ENCODE measurements around the gene NUDT8.
"Not testable (repeated sequence)": the region's sequence is repeated elsewhere in the genome, so short reads cannot be mapped to it uniquely, and the experiment has no call there.

Gene NUDT8

DNA sequence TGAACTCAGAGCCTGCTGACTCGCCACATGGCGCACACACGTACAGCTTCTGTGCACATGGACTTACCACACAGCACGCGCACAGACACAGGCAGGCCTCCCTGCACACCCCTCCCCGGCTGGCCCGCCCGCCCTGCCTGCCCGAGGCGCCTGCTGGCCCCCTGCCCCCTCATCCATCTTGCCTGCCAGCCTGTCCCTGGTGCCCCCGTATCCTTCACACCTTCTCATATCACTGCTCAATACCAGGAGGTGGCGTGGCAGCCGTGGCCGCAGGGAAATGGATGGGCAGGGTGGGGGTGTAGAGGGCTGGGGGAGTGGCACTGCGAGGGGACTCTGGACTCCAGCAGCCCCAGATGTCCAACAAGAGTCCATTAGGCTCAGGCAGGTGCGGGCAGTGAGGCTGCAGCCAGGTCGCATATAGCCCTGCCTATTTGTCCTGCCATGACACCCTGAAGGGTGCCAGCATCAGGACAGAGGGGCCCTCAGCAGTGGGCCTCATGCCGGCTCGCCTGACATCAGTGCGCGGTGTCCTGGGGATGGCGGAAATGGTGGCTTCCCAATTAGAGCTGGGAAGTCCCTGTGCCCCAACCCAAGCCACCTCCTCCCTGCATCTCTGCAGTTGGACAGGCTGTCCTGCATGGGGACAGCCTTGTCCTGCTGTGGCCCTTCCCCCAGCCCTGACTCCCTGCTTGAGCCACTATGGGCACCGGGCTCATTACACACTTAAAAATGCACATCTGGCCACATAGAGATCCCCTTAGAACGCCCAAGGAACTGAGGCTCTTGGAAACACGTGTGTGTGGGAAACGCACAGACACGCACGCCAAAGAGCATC lies 11.8 kb upstream of the NUDT8 start:
- DNase-seq: no peak

DNA sequence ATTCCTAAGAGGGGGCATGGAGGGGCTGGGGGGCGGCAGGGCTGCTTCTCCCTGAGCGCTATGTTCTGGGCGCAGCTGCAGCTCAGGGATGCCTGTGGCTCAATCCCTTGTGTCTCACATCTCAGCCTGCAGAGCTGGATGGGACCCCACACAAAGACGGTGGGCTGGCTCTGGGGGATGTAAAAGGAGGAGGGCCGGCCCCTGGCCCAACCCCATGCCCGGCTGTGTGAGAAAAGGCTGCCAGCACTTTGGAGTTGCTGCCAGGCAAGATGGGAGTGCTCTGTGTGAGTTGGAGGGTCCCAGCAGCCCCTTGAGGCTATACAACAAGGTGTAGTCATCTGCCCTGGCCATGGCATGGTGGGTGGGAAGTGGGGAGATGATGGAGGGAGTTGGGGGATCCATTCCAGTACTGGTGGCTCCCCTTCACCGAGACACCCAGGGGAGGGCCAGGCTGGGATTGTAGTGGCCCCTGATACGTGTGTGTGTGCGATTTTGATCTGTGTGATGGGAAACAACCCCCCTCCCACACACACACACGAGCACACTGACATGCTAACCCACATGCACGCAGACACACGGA lies 11.1 kb upstream of the NUDT8 start:
- DNase-seq: no peak

DNA sequence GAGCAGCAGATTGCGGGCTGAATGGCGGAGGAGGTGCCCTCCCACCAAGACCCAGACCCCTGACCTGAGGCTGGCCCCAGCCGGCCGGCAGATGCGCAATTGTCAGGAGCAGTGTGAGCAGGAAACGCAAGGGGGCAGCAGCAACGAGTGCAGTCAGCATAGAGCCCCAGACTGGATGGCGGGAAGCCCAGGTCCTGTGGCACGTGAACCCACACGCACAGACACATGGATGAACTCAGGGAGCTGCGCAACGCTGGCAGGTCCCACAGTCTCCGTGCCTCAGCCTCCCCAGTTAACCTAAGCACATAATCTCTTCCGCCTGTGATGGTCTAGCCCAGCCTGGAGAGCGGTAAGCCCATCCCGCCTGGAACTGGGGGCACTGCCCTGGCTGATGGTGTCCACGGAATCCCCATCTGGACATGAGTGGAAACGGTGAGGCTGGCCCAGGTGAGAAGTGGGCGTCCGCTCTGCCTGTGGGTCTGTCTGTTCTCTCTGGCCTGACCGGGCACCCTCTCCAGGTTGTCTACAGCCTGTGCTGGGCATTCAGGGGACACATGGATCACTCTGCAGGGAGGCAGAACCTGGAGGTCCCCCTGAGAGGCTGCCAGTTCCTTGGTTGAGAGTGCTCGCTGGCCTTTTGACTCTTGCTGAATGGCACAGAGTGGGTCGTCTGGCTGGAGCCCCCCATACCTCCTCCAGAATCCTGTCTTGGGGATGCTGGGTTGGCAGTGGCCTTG lies 10.5 kb upstream of the NUDT8 start:
- peak; percentile 51 for DNase-seq

GRCh38 chr11:67639438-67639859 lies 9.7 kb upstream of the NUDT8 start, which contains the start of gene TBX10:
TBX10 (minus strand) TSS chr11:67639763; CDS start chr11:67639472, 291 bp downstream.
- DNase-seq: no peak

GRCh38 chr11:67638535-67639437 lies 9.0 kb upstream of the NUDT8 start:
- no peak for DNase-seq

DNA sequence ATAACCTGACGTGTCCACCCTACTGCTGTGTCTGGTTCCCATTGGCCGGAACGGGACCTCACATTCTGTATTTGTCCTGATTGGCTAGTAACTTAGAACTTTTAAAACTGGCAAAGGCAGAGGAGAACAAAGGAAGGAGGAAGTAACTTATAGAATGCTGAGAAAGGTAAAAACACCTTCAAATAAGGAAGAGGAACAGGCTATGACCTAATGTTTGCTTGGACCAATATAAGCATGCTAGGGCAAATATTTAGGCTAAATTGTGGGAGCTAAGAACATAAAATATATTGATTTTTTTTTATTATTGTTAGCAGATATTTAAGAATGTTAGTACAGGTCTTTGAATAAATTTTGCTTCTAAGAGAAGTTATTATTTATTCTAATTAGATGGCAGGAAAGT lies 7.7 kb upstream of the NUDT8 start:
- not testable (repeated sequence) for DNase-seq

DNA sequence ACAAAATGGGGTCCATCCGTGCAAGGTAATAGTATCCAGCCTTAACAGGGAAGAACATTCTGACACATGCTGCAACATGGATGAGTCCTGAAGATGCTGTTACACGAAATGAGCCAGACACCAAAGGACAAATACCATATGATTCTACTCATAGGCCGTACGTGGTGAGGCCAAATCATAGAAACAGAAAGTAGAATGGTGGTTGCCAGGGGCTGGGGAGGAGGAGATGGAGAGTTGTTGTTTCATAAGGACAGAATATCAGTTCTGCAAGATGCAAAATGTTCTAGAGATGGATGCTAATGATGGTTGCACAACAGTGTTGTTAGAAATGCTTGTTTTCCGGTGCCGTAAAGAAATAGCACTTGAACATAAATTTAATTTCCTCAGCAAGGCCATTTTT lies 7.2 kb upstream of the NUDT8 start:
- DNase-seq: no peak

DNA sequence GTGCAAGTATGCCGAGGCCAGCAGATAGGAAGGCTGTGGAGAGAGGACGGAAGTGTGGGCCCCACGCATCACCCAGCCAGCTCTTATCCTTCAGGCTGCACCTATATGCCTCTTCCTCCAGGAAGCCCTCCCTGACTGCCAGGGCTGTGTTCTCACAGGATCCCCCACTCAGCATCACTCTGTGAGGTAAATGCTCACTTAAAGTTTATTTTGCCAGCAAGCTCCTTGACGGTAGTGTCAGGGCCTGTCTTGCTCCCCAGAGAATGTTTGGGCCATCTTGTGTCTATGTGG lies 5.4 kb upstream of the NUDT8 start:
- no peak for DNase-seq

DNA sequence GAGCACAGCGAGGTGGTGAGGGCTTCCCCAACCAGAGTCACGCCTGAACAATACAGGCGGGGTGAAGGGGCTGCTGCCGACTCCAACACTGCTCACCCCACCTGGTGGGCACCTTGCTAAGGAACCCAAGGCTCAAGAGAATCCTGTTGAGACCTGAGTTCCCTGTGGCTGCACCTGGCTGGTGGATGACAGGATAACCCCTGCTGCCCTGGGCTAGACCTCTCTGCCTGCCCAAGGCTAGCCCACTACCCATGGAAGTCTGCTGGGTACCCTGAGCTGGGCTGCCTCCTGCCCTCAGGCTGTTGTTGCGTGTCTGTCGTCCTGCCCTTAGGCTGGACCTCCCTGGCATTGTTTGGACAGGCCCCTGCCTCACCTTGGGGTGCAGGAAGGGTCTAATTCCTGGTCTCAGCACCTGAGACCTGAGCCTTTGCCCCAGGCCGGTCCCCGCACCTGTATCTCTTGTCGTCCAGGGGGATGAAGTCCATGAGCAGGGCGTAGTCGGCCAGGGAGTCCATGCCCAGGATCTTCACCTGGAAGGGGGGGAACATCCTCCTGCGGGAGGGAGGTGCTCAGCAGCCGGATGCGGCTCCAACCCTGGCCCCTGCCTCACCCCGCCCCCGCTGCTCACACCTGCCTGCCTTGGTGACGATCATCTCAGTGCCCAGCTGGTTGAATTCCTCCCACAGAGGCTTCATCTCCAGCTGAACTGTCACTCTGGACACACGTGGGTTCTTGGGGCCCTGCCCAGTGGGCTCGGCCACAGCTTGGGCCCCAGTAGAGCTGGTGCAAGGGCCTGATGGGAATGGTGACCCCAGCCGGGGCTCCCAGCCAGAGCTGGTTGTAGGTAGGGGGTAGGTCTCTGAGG lies 4.9 kb upstream of the NUDT8 start:
- no peak for DNase-seq

GRCh38 chr11:67633758-67634365 lies 4.1 kb upstream of the NUDT8 start:
- no peak for DNase-seq

GRCh38 chr11:67632982-67633755 lies 3.4 kb upstream of the NUDT8 start:
- no peak for DNase-seq

- DNase-seq: no peak
These were observed 2.6 kb upstream of the NUDT8 start for GRCh38 chr11:67632175-67632981.

- DNase-seq: no peak
These were observed 2.1 kb upstream of the NUDT8 start for GRCh38 chr11:67631853-67632174.

- DNase-seq: no peak
These were observed 1.7 kb upstream of the NUDT8 start for GRCh38 chr11:67631411-67631810.

DNA sequence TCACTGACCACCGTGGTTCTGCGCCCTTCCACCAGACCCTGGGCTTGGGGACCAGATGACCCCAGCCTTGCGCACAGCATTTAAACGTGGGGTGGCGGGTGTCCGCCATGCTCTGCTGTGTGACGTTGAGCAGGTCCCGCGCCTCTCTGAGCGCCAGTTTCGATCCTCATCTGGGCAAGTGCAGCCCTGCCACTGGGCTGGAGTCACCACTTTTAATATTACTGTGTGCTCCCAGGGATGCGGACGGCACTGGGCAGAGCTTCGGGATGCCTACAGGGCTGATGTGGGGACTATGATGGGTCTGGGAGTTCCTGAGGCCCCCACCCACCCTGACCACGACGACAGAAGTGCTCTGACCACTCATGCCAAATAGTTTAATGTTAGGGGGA lies 1.2 kb upstream of the NUDT8 start:
- no peak for DNase-seq

- DNase-seq: peak; percentile 97
These were observed 648 bp upstream of the NUDT8 start for GRCh38 chr11:67630228-67630942.

DNA sequence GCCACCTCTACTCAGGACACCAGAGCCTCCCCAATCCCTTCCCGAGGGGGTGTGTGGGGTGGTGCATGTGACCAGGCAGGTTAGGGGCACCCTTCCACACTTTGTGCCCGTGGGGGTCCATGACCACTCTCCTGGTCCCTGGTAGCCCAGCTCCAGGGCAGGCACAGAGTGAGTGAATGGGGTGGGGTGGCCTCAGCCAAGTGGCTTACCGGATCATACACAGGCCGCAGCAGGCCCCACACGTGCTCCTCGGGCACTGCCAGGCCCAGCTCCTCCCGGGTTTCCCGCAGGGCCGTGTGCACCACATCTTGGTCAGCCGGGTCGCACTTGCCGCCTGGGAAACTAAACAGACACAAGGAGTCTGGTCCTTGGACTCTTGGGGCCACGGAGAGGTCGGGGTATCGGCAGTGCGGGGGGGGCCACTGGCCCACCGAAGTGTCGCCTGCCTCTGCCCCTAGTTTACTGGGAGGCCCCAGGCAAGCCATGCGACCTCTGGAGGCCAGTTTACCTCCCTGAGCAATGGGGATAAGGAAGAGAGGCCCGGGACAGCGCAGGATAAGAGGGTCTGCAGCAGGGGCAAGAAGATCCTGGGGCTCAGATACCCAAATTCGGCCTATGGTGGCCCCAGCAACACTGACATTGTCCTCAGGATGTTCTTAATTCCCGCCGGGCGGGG lies 889 bp downstream of the NUDT8 start:
- DNase-seq: no peak

GRCh38 chr11:67627812-67628624 lies 1.7 kb downstream of the NUDT8 start:
- DNase-seq: no peak

Data from COR-L47 (cell line).